Mesothelial cell of epicardium (in vitro differentiated cells): ENCODE data around the gene CHRND. TPM values are rescaled to one million over a fixed set of nuclear protein-coding genes. Genes with fewer than 3 reads are reported as not detected.

Experiments used
- DNase-seq, 2 experiments: peaks; one replicate each; pipeline ENCODE4 v3.0.0; 2021; ENCODE audit warnings: low spot score in 2 of 2; ENCODE audit not compliant: unreplicated experiment in 2 of 2
- H3K27ac Mint-ChIP-seq: 2 replicates; pipeline ENCODE4 v1.8.0; 2021; ENCODE audit warnings: mixed read lengths
- H3K27me3 Mint-ChIP-seq: 2 replicates; pipeline ENCODE4 v1.8.0; 2021; ENCODE audit warnings: low read depth, mixed read lengths
- H3K36me3 Mint-ChIP-seq: 2 replicates; pipeline ENCODE4 v1.8.0; 2021; ENCODE audit warnings: mixed read lengths
- H3K4me1 Mint-ChIP-seq: 2 replicates; pipeline ENCODE4 v1.8.0; 2021; ENCODE audit warnings: mixed read lengths
- H3K4me3 Mint-ChIP-seq: 2 replicates; pipeline ENCODE4 v1.8.0; 2021; ENCODE audit warnings: mild to moderate bottlenecking, moderate library complexity, mixed read lengths
- H3K9me3 Mint-ChIP-seq: 2 replicates; pipeline ENCODE4 v1.8.0; 2021; ENCODE audit warnings: mixed read lengths
- CTCF ChIP-seq: fragments of 200-600 bp; sonication (generic); IDR thresholded peaks from one replicate; pipeline ENCODE4 v1.5.0; 2021; ENCODE audit warnings: antibody characterized with exemption; ENCODE audit not compliant: unreplicated experiment
- total RNA-seq: library from RNA; stranded (reverse); gene quantifications from 3 replicates; pipeline ENCODE4 v1.2.1, GENCODE V29; 2021

The CHRND gene
- total RNA-seq, 1 donor from 2014 or later = not detected

- H3K9me3 Mint-ChIP-seq = no peaks in the 10 kb centered on the region
- TF ChIP-seq CTCF = no peak
- H3K27me3 Mint-ChIP-seq = peaks cover 77% of the 10 kb centered on the region
- no peaks in the 10 kb centered on the region for H3K36me3 Mint-ChIP-seq
- H3K4me3 Mint-ChIP-seq = no peak overlapping the region
- no peak overlapping the region for H3K27ac Mint-ChIP-seq
- no peak for DNase-seq
- peaks cover 4% of the 10 kb centered on the region for H3K4me1 Mint-ChIP-seq
Observed at GRCh38 chr2:232480201-232481190, 45.5 kb upstream of the CHRND start.

GRCh38 chr2:232481322-232482140 lies 44.4 kb upstream of the CHRND start:
- Mint-ChIP-seq H3K4me1 (peaks cover 4% of the 10 kb centered on the region), H3K27me3 (peaks cover 78% of the 10 kb centered on the region), H3K9me3 (no peaks in the 10 kb centered on the region), H3K27ac (no peak overlapping the region), H3K36me3 (no peaks in the 10 kb centered on the region), H3K4me3 (no peak overlapping the region)
- no peak for TF ChIP-seq CTCF
- DNase-seq = no peak

GRCh38 chr2:232482301-232483238 lies 43.4 kb upstream of the CHRND start:
- DNase-seq = no peak
- H3K4me1 Mint-ChIP-seq = peaks cover 4% of the 10 kb centered on the region
- TF ChIP-seq CTCF = no peak
- H3K27ac Mint-ChIP-seq = no peak overlapping the region
- no peaks in the 10 kb centered on the region for H3K9me3 Mint-ChIP-seq
- peaks cover 79% of the 10 kb centered on the region for H3K27me3 Mint-ChIP-seq
- H3K36me3 Mint-ChIP-seq = no peaks in the 10 kb centered on the region
- H3K4me3 Mint-ChIP-seq = no peak overlapping the region

- Mint-ChIP-seq H3K27me3 (peaks cover 78% of the 10 kb centered on the region), H3K36me3 (no peaks in the 10 kb centered on the region), H3K4me1 (peaks cover 4% of the 10 kb centered on the region)
Observed at GRCh38 chr2:232483311-232483922, 42.5 kb upstream of the CHRND start.

More at GRCh38 chr2:232483311-232483922, 42.5 kb upstream of the CHRND start:
- TF ChIP-seq CTCF = no peak
- no peaks in the 10 kb centered on the region for H3K9me3 Mint-ChIP-seq
- DNase-seq = no peak
- H3K27ac Mint-ChIP-seq = no peak overlapping the region
- H3K4me3 Mint-ChIP-seq = no peak overlapping the region
